ENCODE measurements around the gene VPS8. TPM values are rescaled to one million over a fixed set of nuclear protein-coding genes. Genes with fewer than 3 reads are reported as not detected.

VPS8 gene
- polyA plus RNA-seq, 2 of the 4 experiments (the other 2 are of a cell fraction) = 10.3 to 30.1 TPM

- CTCF ChIA-PET = interaction anchor here (0.6 to 1.0 kb wide), 4 partner anchors 11 to 1416 kb away, joined by 3 read pairs; no protein-coding TSS in a partner anchor
- 94% methylated on average over 3 of the region's 3 CpGs for WGBS (ENCODE audit: missing lambda C conversion rate)
These were observed 218.4 kb downstream of the VPS8 start for GRCh38 chr3:185030399-185030798.

GRCh38 chr3:185030951-185031350, 219.0 kb downstream of the VPS8 start:
- ChIA-PET POLR2A (no interaction called here), CTCF (interaction anchor here (0.6 to 1.0 kb wide), 5 partner anchors 10 to 1416 kb away, joined by 3 read pairs; no protein-coding TSS in a partner anchor)
- Histone ChIP-seq H3K4me3 (no peak overlapping the region), H3K9me3 (no peaks in the 10 kb centered on the region), H3K27ac (no peak overlapping the region), H3K4me2 (no peak overlapping the region), H3K4me1 (no peaks in the 10 kb centered on the region)
- ATAC-seq (no peak), FAIRE-seq (no peak), DNase-seq (ENCODE audit: low read depth in 1 of 2, low spot score in 1 of 2) (no peak)
- no peak for TF ChIP-seq USF2 (IDR thresholded peaks at IDR 0.05)
- no peak for TF ChIP-seq FOSB (CRISPR knock-in tag; IDR thresholded peaks at IDR 0.05)
- no peak for TF ChIP-seq CBX8 (IDR thresholded peaks at IDR 0.05)
- TF ChIP-seq FOSL2 (IDR thresholded peaks at IDR 0.05) = no peak
- TF ChIP-seq FOSL2 (CRISPR knock-in tag; IDR thresholded peaks at IDR 0.05) = no peak
- TF ChIP-seq BCL3 (IDR thresholded peaks at IDR 0.05) = no peak
- no peak for TF ChIP-seq CHD2 (IDR thresholded peaks at IDR 0.05; ENCODE audit: low read length, partially characterized antibody)
- TF ChIP-seq MYC (IDR thresholded peaks at IDR 0.05; ENCODE audit: borderline replicate concordance, low read length) = no peak
- no peak for TF ChIP-seq HOXB5 (CRISPR knock-in tag; IDR thresholded peaks at IDR 0.05)
- no peak for TF ChIP-seq HDAC2 (IDR thresholded peaks at IDR 0.05)
- no peak for TF ChIP-seq CHD4 (IDR thresholded peaks at IDR 0.05; ENCODE audit: borderline replicate concordance)
- TF ChIP-seq SREBF2 (IDR thresholded peaks at IDR 0.05) = no peak
- WGBS (ENCODE audit: missing lambda C conversion rate) = 92% methylated on average over 3 of the region's 3 CpGs

More at GRCh38 chr3:185030399-185030798, 218.4 kb downstream of the VPS8 start:
- no peak for TF ChIP-seq E2F6 (IDR thresholded peaks at IDR 0.05; ENCODE audit: borderline replicate concordance, low read depth)
- no peak for TF ChIP-seq RFX5 (IDR thresholded peaks at IDR 0.05)
- no peak for TF ChIP-seq KDM5A (IDR thresholded peaks at IDR 0.05)
- no peak for TF ChIP-seq ESRRA (IDR thresholded peaks at IDR 0.05; ENCODE audit: borderline replicate concordance, low read length)
- no peak for TF ChIP-seq POLR2A (IDR thresholded peaks at IDR 0.05; ENCODE audit: low read length)
- POLR2A ChIA-PET = no interaction called here
- no peaks in the 10 kb centered on the region for H3K9me3 ChIP-seq
- H3K4me1 ChIP-seq = no peaks in the 10 kb centered on the region
- ATAC-seq (no peak), FAIRE-seq (no peak), DNase-seq (ENCODE audit: low read depth in 1 of 2, low spot score in 1 of 2) (no peak)
- no peak overlapping the region for H3K4me2 ChIP-seq
- no peak overlapping the region for H3K4me3 ChIP-seq
- H3K27ac ChIP-seq = no peak overlapping the region

- Histone ChIP-seq H3K27ac (no peak overlapping the region), H3K9me3 (peaks cover 2% of the 10 kb centered on the region; the same call in 1 of the 3 replicates), H3K4me1 (no peaks in the 10 kb centered on the region), H3K4me3 (no peak overlapping the region), H3K4me2 (no peak overlapping the region)
- WGBS (ENCODE audit: missing lambda C conversion rate) = 100% methylated on average over 1 of the region's 1 CpG
- CTCF ChIA-PET = no interaction called here
- no peak for ATAC-seq
- POLR2A ChIA-PET = no interaction called here
- FAIRE-seq = no peak
- TF ChIP-seq NPAS2 (CRISPR knock-in tag; IDR thresholded peaks at IDR 0.05; ENCODE audit: borderline replicate concordance) = no peak
- TF ChIP-seq FOSL2 (IDR thresholded peaks at IDR 0.05) = no peak
- no peak for TF ChIP-seq FOSL2 (CRISPR knock-in tag; IDR thresholded peaks at IDR 0.05)
- no peak for DNase-seq (ENCODE audit: low read depth in 1 of 2, low spot score in 1 of 2)
These were observed 225.8 kb downstream of the VPS8 start for GRCh38 chr3:185037801-185038200.

- FAIRE-seq (no peak), ATAC-seq (no peak), DNase-seq (ENCODE audit: low read depth in 1 of 2, low spot score in 1 of 2) (no peak)
- peaks cover 2% of the 10 kb centered on the region; the same call in 1 of the 3 replicates for H3K9me3 ChIP-seq
- 100% methylated on average over 1 of the region's 1 CpG for WGBS (ENCODE audit: missing lambda C conversion rate)
- CTCF ChIA-PET = no interaction called here
- no peaks in the 10 kb centered on the region for H3K4me1 ChIP-seq
- H3K27ac ChIP-seq = no peak overlapping the region
- no peak overlapping the region for H3K4me2 ChIP-seq
- TF ChIP-seq ZC3H11A (IDR thresholded peaks at IDR 0.05) (no peak), POLR2A (IDR thresholded peaks at IDR 0.05; ENCODE audit: low read length) (no peak), MAFK (IDR thresholded peaks at IDR 0.05; ENCODE audit: partially characterized antibody) (no peak), CHD4 (IDR thresholded peaks at IDR 0.05; ENCODE audit: borderline replicate concordance) (no peak), HDAC2 (IDR thresholded peaks at IDR 0.05) (no peak), ATOH8 (CRISPR knock-in tag; IDR thresholded peaks at IDR 0.05; ENCODE audit: low read depth) (no peak), KDM1A (IDR thresholded peaks at IDR 0.05; ENCODE audit: low read depth) (no peak), KDM5A (IDR thresholded peaks at IDR 0.05) (no peak), PBX3 (IDR thresholded peaks at IDR 0.05) (no peak)
- POLR2A ChIA-PET = no interaction called here
- H3K4me3 ChIP-seq = no peak overlapping the region
These were observed 228.5 kb downstream of the VPS8 start for GRCh38 chr3:185040425-185040824.

All from A549 (cell line).